SH-SY5Y (cell line): ENCODE data around the gene GSKIP.

Source experiments
- GATA2 ChIP-seq: IDR thresholded peaks from 2 replicates; pipeline ENCODE4 v1.6.1; 2011; ENCODE audit warnings: mild to moderate bottlenecking, low read depth, low read length
- GATA3 ChIP-seq: IDR thresholded peaks from 2 replicates; pipeline ENCODE4 v1.6.1; 2011; ENCODE audit warnings: low read depth, mild to moderate bottlenecking, low read length, moderate library complexity

GSKIP gene

DNA sequence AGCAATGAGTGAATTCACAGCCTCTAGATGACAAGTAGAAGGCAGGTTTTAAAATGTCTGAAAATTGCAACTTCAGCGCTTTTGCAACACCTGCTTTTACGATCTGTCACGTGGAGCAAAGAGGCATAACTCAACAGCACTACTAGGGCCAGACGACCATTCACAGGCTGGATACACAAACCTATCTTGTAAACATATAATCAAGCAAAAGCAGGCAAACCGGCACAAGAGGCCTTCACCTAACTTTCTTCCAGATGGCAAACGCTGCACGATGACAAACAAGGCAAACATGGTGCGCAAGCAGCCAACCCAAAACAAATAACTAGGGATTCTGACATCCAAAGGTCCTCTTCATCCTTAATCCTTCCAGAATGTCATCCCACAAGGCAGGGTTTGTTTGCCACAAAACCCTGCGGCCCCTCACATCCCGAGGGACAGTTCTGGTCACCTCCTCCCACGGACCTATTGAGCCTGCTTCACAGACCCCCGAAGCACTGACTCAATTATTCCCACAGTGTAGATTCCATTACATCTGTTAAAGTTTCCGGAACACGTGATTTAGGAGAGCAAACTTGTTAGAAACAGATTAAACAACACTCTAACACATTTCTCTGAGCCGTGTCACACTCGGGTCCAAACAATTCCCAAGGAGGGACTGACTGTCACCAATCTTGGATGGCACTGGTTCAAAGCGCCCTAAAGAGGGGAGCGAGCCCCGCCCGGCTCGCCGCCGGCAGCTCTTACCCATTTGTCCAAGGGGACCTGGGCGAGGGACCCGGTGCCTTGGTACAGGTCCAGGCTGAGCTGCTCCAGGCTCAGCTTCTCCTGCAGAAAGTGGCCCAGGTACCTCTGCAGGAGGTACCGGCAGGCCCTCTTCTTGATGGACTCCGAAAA, 1.0 kb upstream of the GSKIP start:
- no peak for TF ChIP-seq GATA3

DNA sequence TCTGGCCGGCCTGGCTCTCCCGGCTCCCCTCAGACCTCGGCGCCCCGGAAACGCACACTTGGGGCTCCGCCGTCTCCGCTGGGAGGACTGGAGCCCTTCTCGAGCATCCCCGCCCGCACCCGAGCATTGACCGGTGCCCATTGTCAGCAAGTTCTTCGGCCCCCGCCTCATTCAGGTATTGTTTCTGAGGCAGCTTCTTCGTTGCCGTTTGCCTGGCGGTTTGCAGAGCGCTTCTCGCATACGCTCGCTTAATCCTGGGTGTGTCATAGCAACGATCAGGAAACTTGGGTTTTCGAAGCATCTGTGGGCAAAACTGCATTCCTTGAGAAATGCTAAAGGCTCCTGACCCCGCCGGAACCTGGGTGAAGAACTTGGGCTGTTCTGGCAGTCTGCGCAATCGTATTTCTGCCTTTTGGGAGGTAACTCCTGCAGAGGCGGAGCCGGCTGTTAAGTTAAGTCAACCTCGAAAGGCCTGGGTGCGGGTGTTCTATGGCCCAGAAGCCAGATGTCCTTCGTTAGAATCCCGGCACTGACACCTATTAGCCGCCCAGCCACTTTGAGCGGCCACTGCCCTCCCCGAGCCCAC, 518 bp downstream of the GSKIP start:
- TF ChIP-seq GATA3: no peak
- TF ChIP-seq GATA2: no peak

DNA sequence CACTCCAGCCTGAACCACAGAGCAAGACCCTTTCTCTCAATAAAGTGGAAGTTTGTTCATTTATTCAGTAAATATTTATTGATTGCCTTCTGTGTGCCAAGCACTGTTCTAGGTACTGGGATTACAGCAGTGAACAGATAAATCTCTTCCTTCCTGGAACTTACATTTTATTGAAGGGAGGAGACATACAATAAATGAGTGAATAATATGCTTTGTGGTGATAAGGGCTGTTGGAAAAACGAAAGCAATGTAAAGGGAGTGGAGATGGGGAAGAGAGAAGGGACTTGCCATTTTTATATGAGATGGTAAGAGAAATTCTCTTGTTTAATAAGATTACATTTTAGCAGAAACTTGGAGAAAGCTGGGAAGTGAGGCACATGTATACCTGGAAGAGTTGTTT, 1.6 kb downstream of the GSKIP start:
- no peak for TF ChIP-seq GATA3
- no peak for TF ChIP-seq GATA2

DNA sequence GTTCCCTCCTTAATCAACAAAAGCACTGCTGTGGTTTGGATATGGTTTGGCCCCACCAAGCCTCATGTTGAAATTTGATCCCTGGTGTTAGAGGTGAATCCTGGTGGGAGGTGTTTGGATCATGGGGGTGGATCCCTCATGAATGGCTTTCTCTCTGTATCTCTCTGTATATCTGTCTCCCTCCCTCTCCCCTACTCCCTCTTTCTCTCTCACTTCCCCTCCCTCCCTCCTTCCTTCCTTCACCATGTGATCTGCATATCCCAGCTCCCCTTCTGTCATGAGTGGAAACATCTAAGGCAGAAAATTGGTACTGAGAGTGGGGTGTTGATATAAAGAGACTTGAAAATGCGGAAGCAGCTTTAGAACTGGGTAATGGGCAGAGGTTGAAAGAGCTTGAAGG, 5.2 kb downstream of the GSKIP start:
- TF ChIP-seq GATA2: no peak
- TF ChIP-seq GATA3: no peak

DNA sequence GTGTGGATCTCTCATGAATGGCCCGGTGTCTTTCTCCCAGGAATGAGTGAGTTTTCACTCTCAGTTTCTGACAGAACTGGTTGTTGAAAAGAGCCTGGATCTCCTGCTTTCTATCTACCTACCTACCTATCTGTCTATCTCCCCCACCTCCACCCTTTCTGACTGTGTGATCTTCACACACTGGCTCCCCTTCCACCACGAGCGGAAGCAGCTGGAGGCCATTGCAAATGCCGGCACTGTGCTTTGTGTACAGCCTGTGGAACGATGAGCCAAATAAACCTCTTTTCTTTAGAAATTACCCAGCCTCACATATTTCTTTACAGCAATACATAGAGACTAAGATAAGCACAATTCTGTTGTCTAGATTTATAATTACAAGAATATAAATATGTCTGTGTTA, 7.2 kb downstream of the GSKIP start:
- TF ChIP-seq GATA2 (no peak), GATA3 (no peak)

GRCh38 chr14:96373538-96373937, 10.2 kb downstream of the GSKIP start:
- TF ChIP-seq GATA3: peak; percentile 60; the same call in 1 of the 2 replicates
- peak; percentile 52; the same call in 1 of the 2 replicates for TF ChIP-seq GATA2

- TF ChIP-seq GATA3: no peak
- TF ChIP-seq GATA2: no peak
Observed at GRCh38 chr14:96376093-96376492, 12.8 kb downstream of the GSKIP start.

DNA sequence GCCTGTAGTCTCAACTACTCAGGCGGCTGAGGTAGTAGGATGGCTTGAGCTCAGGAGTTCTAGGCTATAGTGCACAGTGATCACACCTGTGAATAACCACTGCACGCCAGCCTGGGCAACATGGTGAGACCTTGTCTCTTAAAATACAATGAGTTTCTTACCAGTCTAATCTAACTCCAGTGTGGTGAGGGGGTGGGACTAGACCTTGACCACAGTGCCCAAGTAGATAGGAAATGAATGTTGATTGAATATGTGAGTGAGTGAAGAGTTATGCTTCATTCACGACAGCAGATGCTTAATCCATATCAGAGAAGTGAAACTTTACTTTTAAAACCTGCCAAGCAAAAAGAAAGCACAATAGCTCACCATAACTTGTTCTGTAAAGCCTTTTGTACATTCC, 17.4 kb downstream of the GSKIP start:
- no peak for TF ChIP-seq GATA3
- no peak for TF ChIP-seq GATA2

- no peak for TF ChIP-seq GATA2
- TF ChIP-seq GATA3: no peak
Observed at GRCh38 chr14:96383445-96383844, 20.1 kb downstream of the GSKIP start.

DNA sequence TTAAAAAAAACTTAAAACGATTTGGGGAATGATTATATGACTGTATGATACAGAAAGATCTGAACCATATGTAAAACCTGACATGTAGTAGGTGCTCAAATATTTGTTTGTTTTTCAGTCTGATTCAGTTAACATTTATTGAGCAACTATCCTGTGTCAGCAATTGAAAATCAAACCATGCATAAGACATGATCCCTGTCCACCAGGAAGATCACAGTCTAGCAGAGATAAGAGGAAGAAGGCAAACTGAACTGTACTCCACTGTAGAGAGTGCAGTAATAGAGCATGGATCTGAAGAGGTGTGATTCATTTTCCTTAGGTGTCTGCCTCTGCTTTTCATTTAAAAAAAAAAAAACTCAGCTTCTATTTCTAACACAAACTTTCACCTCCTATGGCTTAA, 20.7 kb downstream of the GSKIP start:
- TF ChIP-seq GATA3 (no peak), GATA2 (no peak)

- TF ChIP-seq GATA3 (no peak), GATA2 (no peak)
Observed at GRCh38 chr14:96384740-96385139, 21.4 kb downstream of the GSKIP start.

DNA sequence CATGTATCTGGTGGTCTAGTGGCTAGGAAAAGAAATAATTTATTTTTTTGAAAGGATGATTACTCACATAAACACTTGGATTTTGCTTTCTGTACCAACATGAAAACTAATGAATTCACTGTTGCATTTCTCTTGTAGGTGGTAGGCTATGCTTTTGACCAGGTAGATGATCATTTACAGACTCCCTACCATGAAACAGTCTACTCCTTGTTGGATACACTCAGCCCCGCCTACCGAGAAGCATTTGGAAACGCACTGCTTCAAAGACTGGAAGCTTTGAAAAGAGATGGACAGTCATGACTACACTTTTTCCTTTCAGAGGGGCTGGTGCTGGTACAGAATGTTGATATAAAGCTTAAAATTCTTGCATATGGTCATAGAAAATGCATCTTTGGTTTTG, 22.1 kb downstream of the GSKIP start:
- TF ChIP-seq GATA3 (no peak), GATA2 (no peak)

DNA sequence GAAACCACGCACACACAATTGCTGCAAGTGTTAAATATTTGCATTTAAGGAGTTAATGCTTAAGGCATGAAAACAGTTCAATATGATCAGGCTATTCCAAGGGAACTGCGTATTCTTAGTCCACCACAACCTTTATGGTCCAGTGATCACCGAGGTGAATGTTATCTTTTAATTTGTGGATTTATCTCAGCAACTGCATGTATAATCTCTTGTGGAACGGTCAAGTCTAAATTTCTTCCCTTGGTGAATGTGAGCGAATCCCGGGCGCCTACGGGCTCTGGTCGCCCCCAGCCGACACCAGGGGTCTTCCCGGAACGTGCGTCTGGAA, 27.6 kb downstream of the GSKIP start:
- no peak for TF ChIP-seq GATA2
- TF ChIP-seq GATA3: no peak

DNA sequence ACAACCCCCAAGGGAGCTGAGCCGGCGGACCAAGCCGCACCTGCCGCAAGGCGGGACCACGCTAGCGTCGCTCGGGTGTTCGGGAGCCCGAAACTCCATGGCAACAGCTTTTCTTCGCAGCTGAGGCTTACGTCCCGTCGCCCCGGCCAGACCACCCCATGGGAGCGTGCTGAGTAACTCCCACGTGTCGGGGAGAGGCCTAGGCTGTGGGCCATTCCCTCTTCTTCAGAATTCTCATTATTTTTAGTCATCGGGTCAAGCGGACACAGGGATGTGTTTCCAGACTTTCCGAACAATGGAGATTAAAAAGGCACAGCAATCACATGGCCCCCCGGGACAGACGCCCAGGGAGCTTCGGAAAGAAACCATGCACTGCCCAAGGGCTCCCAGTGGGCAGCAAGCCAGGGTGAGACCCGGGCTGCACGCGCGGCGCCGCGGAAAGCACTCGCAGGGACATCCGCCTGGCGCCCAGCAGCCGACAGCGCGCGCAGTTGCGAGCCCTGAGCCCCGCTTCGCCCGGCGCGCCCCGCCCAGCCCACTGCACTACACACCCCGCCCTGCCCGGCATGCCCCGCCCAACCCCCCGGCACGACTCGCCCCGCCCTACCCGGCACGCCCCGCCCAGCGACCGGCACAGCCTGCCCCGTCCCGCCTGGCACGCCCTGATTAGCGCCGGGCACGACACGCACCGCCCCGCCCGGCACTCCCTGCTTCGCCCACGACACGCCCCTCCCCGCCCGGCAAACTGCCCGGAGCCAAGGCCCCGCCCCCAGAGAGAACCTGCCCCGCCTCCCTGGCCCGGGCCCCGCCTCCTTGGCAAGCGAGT, 28.2 kb downstream of the GSKIP start:
- no peak for TF ChIP-seq GATA3
- no peak for TF ChIP-seq GATA2
